ENCODE measurements around the gene ZNF829. TPM values are rescaled to one million over a fixed set of nuclear protein-coding genes. Genes with fewer than 3 reads are reported as not detected.
A peak's percentile ranks its signal among the peaks of the same experiment; 100 is the strongest.

The ZNF829 gene
- total and polyA plus RNA-seq, 2 experiments from 2014 or later, result 2.4 to 4.2 TPM

DNA sequence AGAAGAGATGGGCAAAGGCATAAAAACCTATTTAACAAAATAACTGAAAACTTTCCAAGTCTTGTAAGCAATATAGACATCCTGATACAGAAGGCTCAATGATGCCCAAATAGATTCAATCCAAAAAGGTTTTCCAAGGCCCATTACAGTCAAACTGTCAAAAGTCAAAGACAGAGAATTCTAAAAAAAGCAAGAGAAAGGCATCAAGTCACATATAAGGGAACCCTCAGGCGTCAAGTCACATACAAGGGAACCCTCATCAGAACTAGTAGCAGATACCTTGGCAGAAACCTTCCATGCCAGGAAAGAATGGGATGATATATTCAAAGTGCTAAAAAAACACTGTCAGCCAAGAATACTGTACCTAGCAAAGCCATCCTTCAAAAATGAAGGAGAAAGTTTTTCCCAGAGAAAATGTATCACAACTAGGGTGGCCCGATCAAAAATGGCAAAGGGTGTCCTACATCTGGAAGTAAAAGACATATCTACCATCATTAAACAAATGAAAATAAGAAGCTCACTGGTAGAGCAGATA lies 21.2 kb downstream of the ZNF829 start:
- Histone ChIP-seq H3K9ac (no peak overlapping the region), H3K4me2 (ENCODE audit: unreplicated experiment) (no peak overlapping the region), H3K36me3 (ENCODE audit: low read depth) (peaks cover 94% of the 10 kb centered on the region), H2AFZ (no peak overlapping the region), H3F3A (ENCODE audit: insufficient read depth) (peaks cover 14% of the 10 kb centered on the region), H3K4me1 (ENCODE audit: insufficient read depth) (no peaks in the 10 kb centered on the region), H3K27ac (no peak overlapping the region), H3K27me3 (replicated peaks; ENCODE audit: insufficient read depth) (no peaks in the 10 kb centered on the region), H3K9me3 (ENCODE audit: low read depth) (peaks cover 45% of the 10 kb centered on the region), H3K4me3 (no peak overlapping the region), H3K9me2 (ENCODE audit: insufficient read depth) (no peaks in the 10 kb centered on the region), H4K20me1 (ENCODE audit: insufficient read depth) (no peaks in the 10 kb centered on the region), H3K79me2 (ENCODE audit: insufficient read depth) (no peaks in the 10 kb centered on the region)
- DNase-seq, result no peak
- 95 to 97% methylated on average over 2 of the region's 2 CpGs for WGBS, 2 experiments (ENCODE audit: low coverage in 1 of 2, low lambda C conversion rate in 2 of 2, missing lambda C conversion rate in 2 of 2)
- TF ChIP-seq EZH2 (IDR thresholded peaks at IDR 0.05; ENCODE audit: insufficient read depth, poor library complexity, severe bottlenecking), result no peak
- no peak for TF ChIP-seq EZH2phosphoT487 (IDR thresholded peaks at IDR 0.05; ENCODE audit: insufficient read depth, low read depth)
- in situ Hi-C loops (cut with MboI), result no loop called here

DNA sequence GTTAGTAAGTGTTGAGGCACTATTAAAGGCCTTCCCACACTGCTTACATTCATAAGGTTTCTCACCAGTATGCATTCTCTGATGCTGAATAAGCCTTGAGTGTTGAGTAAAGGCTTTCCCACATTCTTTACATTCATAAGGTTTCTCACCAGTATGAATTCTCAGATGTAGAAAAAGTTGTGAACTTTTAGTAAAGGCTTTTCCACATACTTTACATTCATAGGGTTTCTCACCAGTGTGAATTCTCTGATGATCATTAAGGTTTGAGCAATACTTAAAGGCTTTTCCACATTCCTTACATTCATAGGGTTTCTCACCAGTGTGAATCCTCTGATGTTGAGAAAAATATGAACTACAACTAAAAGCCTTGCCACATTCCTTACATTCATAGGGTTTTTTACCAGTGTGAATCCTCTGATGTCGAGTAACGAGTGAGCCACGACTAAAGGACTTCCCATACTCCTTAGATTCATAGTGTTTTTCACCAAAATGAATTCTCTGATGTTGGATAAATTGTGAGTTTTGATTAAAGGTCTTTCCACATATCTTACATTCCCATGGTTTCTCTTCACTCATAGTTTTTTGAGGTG lies 24.2 kb downstream of the ZNF829 start:
- Histone ChIP-seq H4K20me1 (ENCODE audit: insufficient read depth) (no peaks in the 10 kb centered on the region), H3K79me2 (ENCODE audit: insufficient read depth) (no peaks in the 10 kb centered on the region), H3K27ac (no peak overlapping the region), H3K27me3 (replicated peaks; ENCODE audit: insufficient read depth) (no peaks in the 10 kb centered on the region), H2AFZ (no peak overlapping the region), H3K4me3 (0 out of 2 replicates have a peak overlapping the region, but pooled peaks have one; percentile 6), H3K9ac (no peak overlapping the region), H3F3A (ENCODE audit: insufficient read depth) (peaks cover 14% of the 10 kb centered on the region), H3K9me2 (ENCODE audit: insufficient read depth) (no peaks in the 10 kb centered on the region), H3K4me1 (ENCODE audit: insufficient read depth) (no peaks in the 10 kb centered on the region), H3K4me2 (ENCODE audit: unreplicated experiment) (no peak overlapping the region), H3K36me3 (ENCODE audit: low read depth) (peaks cover 87% of the 10 kb centered on the region), H3K9me3 (ENCODE audit: low read depth) (peaks cover 60% of the 10 kb centered on the region)
- WGBS, 2 experiments (ENCODE audit: low coverage in 1 of 2, low lambda C conversion rate in 2 of 2, missing lambda C conversion rate in 2 of 2), result 94 to 96% methylated on average over 3 of the region's 3 CpGs
- TF ChIP-seq EZH2phosphoT487 (IDR thresholded peaks at IDR 0.05; ENCODE audit: insufficient read depth, low read depth), result no peak
- TF ChIP-seq EZH2 (IDR thresholded peaks at IDR 0.05; ENCODE audit: insufficient read depth, poor library complexity, severe bottlenecking), result no peak
- in situ Hi-C loops (cut with MboI), result no loop called here
- peak; percentile 1 for DNase-seq

DNA sequence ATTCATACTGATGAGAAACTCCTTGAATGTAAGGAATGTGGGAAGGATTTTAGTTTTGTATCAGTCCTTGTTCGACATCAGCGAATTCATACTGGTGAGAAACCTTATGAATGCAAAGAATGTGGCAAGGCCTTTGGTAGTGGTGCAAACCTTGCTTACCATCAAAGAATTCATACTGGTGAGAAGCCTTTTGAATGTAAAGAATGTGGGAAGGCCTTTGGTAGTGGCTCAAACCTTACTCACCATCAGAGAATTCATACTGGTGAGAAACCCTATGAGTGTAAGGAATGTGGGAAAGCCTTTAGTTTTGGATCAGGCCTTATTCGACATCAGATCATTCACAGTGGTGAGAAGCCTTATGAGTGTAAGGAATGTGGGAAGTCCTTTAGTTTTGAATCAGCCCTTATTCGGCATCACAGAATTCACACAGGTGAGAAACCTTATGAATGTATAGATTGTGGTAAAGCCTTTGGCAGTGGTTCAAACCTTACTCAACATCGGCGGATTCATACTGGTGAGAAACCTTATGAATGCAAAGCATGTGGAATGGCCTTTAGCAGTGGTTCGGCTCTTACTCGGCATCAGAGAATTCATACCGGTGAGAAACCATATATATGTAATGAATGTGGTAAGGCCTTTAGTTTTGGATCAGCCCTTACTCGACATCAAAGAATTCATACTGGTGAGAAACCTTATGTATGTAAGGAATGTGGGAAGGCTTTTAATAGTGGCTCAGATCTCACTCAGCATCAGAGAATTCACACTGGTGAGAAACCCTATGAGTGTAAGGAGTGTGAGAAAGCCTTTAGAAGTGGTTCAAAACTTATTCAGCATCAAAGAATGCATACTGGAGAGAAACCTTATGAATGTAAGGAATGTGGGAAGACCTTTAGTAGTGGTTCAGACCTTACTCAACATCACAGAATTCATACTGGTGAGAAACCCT lies 38.8 kb downstream of the ZNF829 start:
- Histone ChIP-seq H4K20me1 (ENCODE audit: insufficient read depth) (no peaks in the 10 kb centered on the region), H3K4me1 (ENCODE audit: insufficient read depth) (no peaks in the 10 kb centered on the region), H3K27me3 (replicated peaks; ENCODE audit: insufficient read depth) (no peaks in the 10 kb centered on the region), H3K9ac (no peak overlapping the region), H3F3A (ENCODE audit: insufficient read depth) (peaks cover 15% of the 10 kb centered on the region), H3K9me3 (ENCODE audit: low read depth) (peaks cover 30% of the 10 kb centered on the region), H3K4me2 (ENCODE audit: unreplicated experiment) (no peak overlapping the region), H3K4me3 (no peak overlapping the region), H3K27ac (no peak overlapping the region), H3K79me2 (ENCODE audit: insufficient read depth) (no peaks in the 10 kb centered on the region), H3K36me3 (ENCODE audit: low read depth) (peaks cover 64% of the 10 kb centered on the region), H3K9me2 (ENCODE audit: insufficient read depth) (no peaks in the 10 kb centered on the region), H2AFZ (no peak overlapping the region)
- no peak for TF ChIP-seq EZH2phosphoT487 (IDR thresholded peaks at IDR 0.05; ENCODE audit: insufficient read depth, low read depth)
- TF ChIP-seq EZH2 (IDR thresholded peaks at IDR 0.05; ENCODE audit: insufficient read depth, poor library complexity, severe bottlenecking), result no peak
- in situ Hi-C loops (cut with MboI), result no loop called here
- whole genome bisulfite sequencing, 2 experiments (ENCODE audit: low coverage in 1 of 2, low lambda C conversion rate in 2 of 2, missing lambda C conversion rate in 2 of 2), result 93 to 96% methylated on average over 10 of the region's 10 CpGs
- no peak for DNase-seq

DNA sequence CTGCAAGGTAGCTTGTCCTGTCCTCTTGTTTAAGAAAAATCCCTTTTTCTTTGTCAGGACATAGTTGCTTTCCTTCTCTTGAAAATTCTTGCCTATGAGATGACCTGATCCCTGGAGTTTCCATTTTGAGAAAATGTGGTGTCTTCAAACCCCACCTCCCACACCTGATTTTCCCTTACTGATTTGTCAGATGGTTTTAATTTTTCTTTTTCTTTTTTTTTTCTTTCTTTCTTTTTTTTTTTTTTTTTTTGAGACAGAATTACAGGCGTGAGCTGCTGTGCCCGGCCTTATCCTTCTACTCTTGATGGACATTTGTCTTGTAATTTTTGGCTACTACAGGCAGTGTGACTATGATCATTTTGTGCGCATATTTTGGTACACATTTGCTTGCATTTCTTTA lies 64.2 kb downstream of the ZNF829 start:
- WGBS, 2 experiments (ENCODE audit: low coverage in 1 of 2, low lambda C conversion rate in 2 of 2, missing lambda C conversion rate in 2 of 2), result 100% methylated on average over 3 of the region's 3 CpGs
- in situ Hi-C loops (cut with MboI), result no loop called here

More for the DNA sequence above, 64.2 kb downstream of the ZNF829 start:
- peaks cover 16% of the 10 kb centered on the region for H3K36me3 ChIP-seq (ENCODE audit: low read depth)
- TF ChIP-seq EZH2phosphoT487 (IDR thresholded peaks at IDR 0.05; ENCODE audit: insufficient read depth, low read depth) (no peak), EZH2 (IDR thresholded peaks at IDR 0.05; ENCODE audit: insufficient read depth, poor library complexity, severe bottlenecking) (no peak)
- no peak overlapping the region for H3K27ac ChIP-seq
- peak overlapping the region; percentile 88; the same call in 1 of the 2 replicates for H3K9ac ChIP-seq
- no peaks in the 10 kb centered on the region for H3K9me2 ChIP-seq (ENCODE audit: insufficient read depth)
- peak overlapping the region; percentile 96 for H3K4me2 ChIP-seq (ENCODE audit: unreplicated experiment)
- no peaks in the 10 kb centered on the region for H3K9me3 ChIP-seq (ENCODE audit: low read depth)
- H2AFZ ChIP-seq, result peak overlapping the region; percentile 99; the same call in 1 of the 2 replicates
- no peaks in the 10 kb centered on the region for H4K20me1 ChIP-seq (ENCODE audit: insufficient read depth)
- H3F3A ChIP-seq (ENCODE audit: insufficient read depth), result peaks cover 10% of the 10 kb centered on the region; the same call in 1 of the 2 replicates
- peaks cover 10% of the 10 kb centered on the region; the same call in 1 of the 2 replicates for H3K4me1 ChIP-seq (ENCODE audit: insufficient read depth)
- H3K4me3 ChIP-seq, result peak overlapping the region; percentile 90
- H3K79me2 ChIP-seq (ENCODE audit: insufficient read depth), result peaks cover 53% of the 10 kb centered on the region
- H3K27me3 ChIP-seq (replicated peaks; ENCODE audit: insufficient read depth), result no peaks in the 10 kb centered on the region
- no peak for DNase-seq

Data from GM23248 (cell line).